GM18508 (cell line): Measurements from ENCODE around the gene TRMT44.

Experiments
- ATAC-seq: cut with Tn5 transposase; IDR thresholded peaks from one replicate; pipeline ENCODE4 v1.9.1; 2021; ENCODE audit warnings: moderate number of reproducible peaks; ENCODE audit not compliant: insufficient read depth, unreplicated experiment

The TRMT44 gene

GRCh38 chr4:8461616-8462015, 21.0 kb downstream of the TRMT44 start:
- no peak for ATAC-seq

- ATAC-seq, result no peak
Observed at GRCh38 chr4:8463811-8464210, 23.2 kb downstream of the TRMT44 start.

- ATAC-seq, result no peak
Observed at GRCh38 chr4:8464381-8464780, 23.8 kb downstream of the TRMT44 start.

- ATAC-seq, result no peak
Observed at GRCh38 chr4:8465615-8466611, 25.3 kb downstream of the TRMT44 start.

GRCh38 chr4:8467016-8467415, 26.4 kb downstream of the TRMT44 start:
- no peak for ATAC-seq

- ATAC-seq, result peak; percentile 56
Observed at GRCh38 chr4:8468746-8469535, 28.4 kb downstream of the TRMT44 start.

- ATAC-seq, result no peak
Observed at GRCh38 chr4:8469550-8469949, 29.0 kb downstream of the TRMT44 start.

- no peak for ATAC-seq
Observed at GRCh38 chr4:8470451-8471024, 30.0 kb downstream of the TRMT44 start.

GRCh38 chr4:8471211-8471875, 30.8 kb downstream of the TRMT44 start:
- no peak for ATAC-seq

- no peak for ATAC-seq
Observed at GRCh38 chr4:8472158-8472688, 31.6 kb downstream of the TRMT44 start.

GRCh38 chr4:8472689-8473197, 32.2 kb downstream of the TRMT44 start:
- ATAC-seq, result no peak

GRCh38 chr4:8473198-8473919, 32.8 kb downstream of the TRMT44 start:
- no peak for ATAC-seq

GRCh38 chr4:8473920-8474590, 33.5 kb downstream of the TRMT44 start:
- no peak for ATAC-seq

- ATAC-seq, result no peak
Observed at GRCh38 chr4:8474856-8475255, 34.3 kb downstream of the TRMT44 start.

GRCh38 chr4:8475751-8476575, 35.4 kb downstream of the TRMT44 start:
- ATAC-seq, result no peak

GRCh38 chr4:8477095-8477635, 36.6 kb downstream of the TRMT44 start:
- no peak for ATAC-seq

- ATAC-seq, result no peak
Observed at GRCh38 chr4:8477676-8478075, 37.1 kb downstream of the TRMT44 start.

- ATAC-seq, result no peak
Observed at GRCh38 chr4:8478371-8478770, 37.8 kb downstream of the TRMT44 start.
